K562 (cell line): ENCODE data around the gene ERF.

Source experiments
- NR1H2 ChIP-seq: sonication (generic); formaldehyde crosslinking; IDR thresholded peaks from 2 replicates; pipeline ENCODE4 v1.4.0; 2020; ENCODE audit warnings: mild to moderate bottlenecking, missing genetic modification reagents
- SNRNP70 ChIP-seq: fragments of 200-400 bp; formaldehyde crosslinking; optimal IDR thresholded peaks from 2 replicates; pipeline ENCODE3; 2017; ENCODE audit warnings: low read depth, low read length
- ZFP1 ChIP-seq: fragments of 450-650 bp; formaldehyde crosslinking; IDR thresholded peaks from 2 replicates; pipeline ENCODE4 v1.4.0; 2020; ENCODE audit warnings: mild to moderate bottlenecking, mixed read lengths

- TF ChIP-seq SNRNP70 (no peak), ZFP1 (CRISPR knock-in tag) (no peak), NR1H2 (CRISPR knock-in tag) (no peak)
Observed at GRCh38 chr19:42303876-42304275, 48.9 kb upstream of the ERF start.
